ENCODE results near the gene MAP3K13.

The MAP3K13 gene

GRCh38 chr3:185401319-185401955 is 38.5 kb downstream of the MAP3K13 start:
- no peak for TF ChIP-seq CTCF (IDR thresholded peaks at IDR 0.05)

DNA sequence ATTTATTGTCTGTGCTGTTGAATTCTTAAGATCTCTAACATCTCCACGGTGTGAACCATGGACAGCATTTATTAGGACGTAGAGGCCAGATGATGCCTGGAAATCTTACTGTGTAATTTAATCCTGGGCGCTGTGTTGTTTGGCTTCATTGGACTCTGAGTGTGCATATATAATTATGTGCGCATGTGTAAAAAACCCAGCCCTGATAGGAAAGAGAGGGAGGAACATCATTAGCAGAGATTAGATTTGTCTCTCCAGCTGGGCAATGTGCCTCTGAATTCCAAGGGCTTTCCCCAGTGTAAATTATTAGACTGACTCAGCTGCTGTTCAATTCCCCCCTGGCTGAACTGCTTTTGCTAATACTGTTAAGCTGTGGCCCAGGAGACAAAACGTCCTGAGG is 39.6 kb downstream of the MAP3K13 start:
- H3K4me3 ChIP-seq (ENCODE audit: low read depth, low read length), result no peak overlapping the region
- no peaks in the 10 kb centered on the region for H3K36me3 ChIP-seq (ENCODE audit: control insufficient read depth, insufficient read depth, low read length)
- TF ChIP-seq CTCF (IDR thresholded peaks at IDR 0.05), result no peak
- no peaks in the 10 kb centered on the region for H3K9me3 ChIP-seq (ENCODE audit: control insufficient read depth, low read length)
- H3K27ac ChIP-seq, result no peak overlapping the region
- peaks cover 6% of the 10 kb centered on the region for H3K79me2 ChIP-seq
- no peak overlapping the region for H3K4me2 ChIP-seq (ENCODE audit: low read length)
- H3K4me1 ChIP-seq, result peaks cover 6% of the 10 kb centered on the region
- H3K27me3 ChIP-seq (ENCODE audit: control insufficient read depth, insufficient read depth, low read length), result no peaks in the 10 kb centered on the region
- H2AFZ ChIP-seq, result no peak overlapping the region
- H3K9ac ChIP-seq, result no peak overlapping the region

More at GRCh38 chr3:185401319-185401955, 38.5 kb downstream of the MAP3K13 start:
- Histone ChIP-seq H3K27ac (no peak overlapping the region), H3K9ac (no peak overlapping the region), H3K36me3 (ENCODE audit: control insufficient read depth, insufficient read depth, low read length) (no peaks in the 10 kb centered on the region), H3K4me1 (peaks cover 6% of the 10 kb centered on the region), H3K4me3 (ENCODE audit: low read depth, low read length) (no peak overlapping the region), H3K79me2 (peaks cover 6% of the 10 kb centered on the region), H2AFZ (no peak overlapping the region), H3K4me2 (ENCODE audit: low read length) (no peak overlapping the region), H3K9me3 (ENCODE audit: control insufficient read depth, low read length) (no peaks in the 10 kb centered on the region), H3K27me3 (ENCODE audit: control insufficient read depth, insufficient read depth, low read length) (no peaks in the 10 kb centered on the region)

- H3K9ac ChIP-seq, result no peak overlapping the region
- no peak overlapping the region for H3K4me2 ChIP-seq (ENCODE audit: low read length)
- H3K79me2 ChIP-seq, result peaks cover 6% of the 10 kb centered on the region
- no peak overlapping the region for H2AFZ ChIP-seq
- no peak for TF ChIP-seq CTCF (IDR thresholded peaks at IDR 0.05)
- no peaks in the 10 kb centered on the region for H3K9me3 ChIP-seq (ENCODE audit: control insufficient read depth, low read length)
- no peak overlapping the region for H3K27ac ChIP-seq
- no peak overlapping the region for H3K4me3 ChIP-seq (ENCODE audit: low read depth, low read length)
- no peaks in the 10 kb centered on the region for H3K27me3 ChIP-seq (ENCODE audit: control insufficient read depth, insufficient read depth, low read length)
- peaks cover 6% of the 10 kb centered on the region for H3K4me1 ChIP-seq
- H3K36me3 ChIP-seq (ENCODE audit: control insufficient read depth, insufficient read depth, low read length), result no peaks in the 10 kb centered on the region
These were observed 40.1 kb downstream of the MAP3K13 start for GRCh38 chr3:185403002-185403401.

DNA sequence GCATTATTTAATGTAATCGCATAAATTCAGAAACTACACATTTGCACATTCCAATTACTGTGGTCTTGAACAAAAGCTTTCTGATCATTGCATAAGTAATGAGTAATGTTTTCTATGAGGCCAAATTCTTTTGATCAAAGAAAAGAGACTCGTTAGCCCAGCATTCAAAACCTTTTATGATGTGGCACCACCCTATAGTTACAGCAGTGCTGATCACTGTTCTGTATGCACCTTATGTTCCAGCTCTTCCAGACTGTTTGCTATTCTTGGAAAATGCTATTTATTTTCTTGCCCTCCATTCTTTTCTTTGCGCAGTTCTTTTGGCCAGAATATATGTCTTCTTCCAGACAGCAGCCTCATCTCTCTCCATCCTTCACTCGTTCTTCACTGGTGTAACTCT is 42.3 kb downstream of the MAP3K13 start:
- Histone ChIP-seq H3K27ac (no peak overlapping the region), H3K4me1 (peaks cover 6% of the 10 kb centered on the region), H3K36me3 (ENCODE audit: control insufficient read depth, insufficient read depth, low read length) (no peaks in the 10 kb centered on the region), H3K4me2 (ENCODE audit: low read length) (no peak overlapping the region), H3K4me3 (ENCODE audit: low read depth, low read length) (no peak overlapping the region), H3K9ac (no peak overlapping the region), H3K79me2 (peaks cover 12% of the 10 kb centered on the region), H2AFZ (no peak overlapping the region), H3K27me3 (ENCODE audit: control insufficient read depth, insufficient read depth, low read length) (no peaks in the 10 kb centered on the region), H3K9me3 (ENCODE audit: control insufficient read depth, low read length) (no peaks in the 10 kb centered on the region)
- TF ChIP-seq CTCF (IDR thresholded peaks at IDR 0.05), result no peak

GRCh38 chr3:185405664-185406063 is 42.7 kb downstream of the MAP3K13 start:
- H3K9ac ChIP-seq, result no peak overlapping the region
- peaks cover 6% of the 10 kb centered on the region for H3K4me1 ChIP-seq
- no peaks in the 10 kb centered on the region for H3K27me3 ChIP-seq (ENCODE audit: control insufficient read depth, insufficient read depth, low read length)
- H3K4me3 ChIP-seq (ENCODE audit: low read depth, low read length), result no peak overlapping the region
- no peaks in the 10 kb centered on the region for H3K9me3 ChIP-seq (ENCODE audit: control insufficient read depth, low read length)
- no peak for TF ChIP-seq CTCF (IDR thresholded peaks at IDR 0.05)
- H2AFZ ChIP-seq, result no peak overlapping the region
- no peak overlapping the region for H3K4me2 ChIP-seq (ENCODE audit: low read length)
- no peak overlapping the region for H3K27ac ChIP-seq
- no peaks in the 10 kb centered on the region for H3K36me3 ChIP-seq (ENCODE audit: control insufficient read depth, insufficient read depth, low read length)
- peaks cover 12% of the 10 kb centered on the region for H3K79me2 ChIP-seq

All from parathyroid adenoma (tissue), 2 donors.